Bronchial epithelial cell (primary cell): ENCODE data around the gene MYRIP. TPM values are rescaled to one million over a fixed set of nuclear protein-coding genes. Genes with fewer than 3 reads are reported as not detected.

Source experiments
- DNase-seq: peaks from one replicate; pipeline ENCODE4 v3.0.0-alpha.2; 2010; ENCODE audit warnings: low read depth
- FAIRE-seq: peaks from 2 replicates; lab custom pipeline; 2011; peaks lifted over from hg19 to GRCh38; lab: Jason Lieb, UNC
- H3K27me3 ChIP-seq: 2 replicates; pipeline ENCODE4 v1.5.1; 2011; ENCODE audit warnings: low read length; ENCODE audit not compliant: control insufficient read depth, insufficient read depth
- H3K36me3 ChIP-seq: 2 replicates; pipeline ENCODE4 v1.5.1; 2011; ENCODE audit warnings: low read length; ENCODE audit not compliant: control insufficient read depth, insufficient read depth
- H3K4me3 ChIP-seq: 2 replicates; pipeline ENCODE4 v1.5.1; 2011; ENCODE audit warnings: mild to moderate bottlenecking, low read depth, low read length, control low read depth
- CTCF ChIP-seq: IDR thresholded peaks from 2 replicates; pipeline ENCODE4 v1.5.1; 2011; ENCODE audit warnings: mild to moderate bottlenecking, moderate library complexity, low read length, control low read depth, inconsistent platforms; ENCODE audit not compliant: insufficient read depth, severe bottlenecking
- total RNA-seq: library from RNA; depleted of rRNA; stranded (reverse); fragments of >200 nt; gene quantifications from 2 replicates; pipeline ENCODE4 v1.2.1, GENCODE V29; 2014

Gene MYRIP
- total RNA-seq, 1 donor from 2014 or later: not detected

GRCh38 chr3:39989746-39990145 lies 180.3 kb downstream of the MYRIP start:
- H3K27me3 ChIP-seq: no peaks in the 10 kb centered on the region
- TF ChIP-seq CTCF: no peak
- H3K4me3 ChIP-seq: no peak overlapping the region
- DNase-seq (no peak), FAIRE-seq (no peak)
- H3K36me3 ChIP-seq: no peaks in the 10 kb centered on the region

- H3K4me3 ChIP-seq: no peak overlapping the region
- TF ChIP-seq CTCF: peak; percentile 54
- FAIRE-seq: no peak
- no peaks in the 10 kb centered on the region for H3K36me3 ChIP-seq
- peak; percentile 52 for DNase-seq
- no peaks in the 10 kb centered on the region for H3K27me3 ChIP-seq
Measured at GRCh38 chr3:39990532-39990931, 181.1 kb downstream of the MYRIP start.

GRCh38 chr3:40008796-40009195 lies 199.4 kb downstream of the MYRIP start:
- Histone ChIP-seq H3K4me3 (no peak overlapping the region), H3K36me3 (no peaks in the 10 kb centered on the region), H3K27me3 (peaks cover 3% of the 10 kb centered on the region)
- FAIRE-seq (no peak), DNase-seq (no peak)
- no peak for TF ChIP-seq CTCF

- H3K4me3 ChIP-seq: no peak overlapping the region
- TF ChIP-seq CTCF: no peak
- DNase-seq: no peak
- no peak for FAIRE-seq
- no peaks in the 10 kb centered on the region for H3K36me3 ChIP-seq
- H3K27me3 ChIP-seq: peaks cover 3% of the 10 kb centered on the region
Measured at GRCh38 chr3:40009991-40010390, 200.6 kb downstream of the MYRIP start.

GRCh38 chr3:40012381-40012780 lies 203.0 kb downstream of the MYRIP start:
- no peak for DNase-seq
- FAIRE-seq: no peak
- Histone ChIP-seq H3K36me3 (no peaks in the 10 kb centered on the region), H3K27me3 (peaks cover 5% of the 10 kb centered on the region), H3K4me3 (no peak overlapping the region)
- TF ChIP-seq CTCF: no peak

- Histone ChIP-seq H3K27me3 (peaks cover 7% of the 10 kb centered on the region), H3K36me3 (no peaks in the 10 kb centered on the region), H3K4me3 (no peak overlapping the region)
- TF ChIP-seq CTCF: no peak
- FAIRE-seq (no peak), DNase-seq (no peak)
Measured at GRCh38 chr3:40016391-40016790, 207.0 kb downstream of the MYRIP start.
